ENCODE results near the gene PPP1R3A. TPM values are rescaled to one million over a fixed set of nuclear protein-coding genes. Genes with fewer than 3 reads are reported as not detected.
"Not testable (repeated sequence)": the region's sequence is repeated elsewhere in the genome, so short reads cannot be mapped to it uniquely, and the experiment has no call there.

Gene PPP1R3A, protein sequence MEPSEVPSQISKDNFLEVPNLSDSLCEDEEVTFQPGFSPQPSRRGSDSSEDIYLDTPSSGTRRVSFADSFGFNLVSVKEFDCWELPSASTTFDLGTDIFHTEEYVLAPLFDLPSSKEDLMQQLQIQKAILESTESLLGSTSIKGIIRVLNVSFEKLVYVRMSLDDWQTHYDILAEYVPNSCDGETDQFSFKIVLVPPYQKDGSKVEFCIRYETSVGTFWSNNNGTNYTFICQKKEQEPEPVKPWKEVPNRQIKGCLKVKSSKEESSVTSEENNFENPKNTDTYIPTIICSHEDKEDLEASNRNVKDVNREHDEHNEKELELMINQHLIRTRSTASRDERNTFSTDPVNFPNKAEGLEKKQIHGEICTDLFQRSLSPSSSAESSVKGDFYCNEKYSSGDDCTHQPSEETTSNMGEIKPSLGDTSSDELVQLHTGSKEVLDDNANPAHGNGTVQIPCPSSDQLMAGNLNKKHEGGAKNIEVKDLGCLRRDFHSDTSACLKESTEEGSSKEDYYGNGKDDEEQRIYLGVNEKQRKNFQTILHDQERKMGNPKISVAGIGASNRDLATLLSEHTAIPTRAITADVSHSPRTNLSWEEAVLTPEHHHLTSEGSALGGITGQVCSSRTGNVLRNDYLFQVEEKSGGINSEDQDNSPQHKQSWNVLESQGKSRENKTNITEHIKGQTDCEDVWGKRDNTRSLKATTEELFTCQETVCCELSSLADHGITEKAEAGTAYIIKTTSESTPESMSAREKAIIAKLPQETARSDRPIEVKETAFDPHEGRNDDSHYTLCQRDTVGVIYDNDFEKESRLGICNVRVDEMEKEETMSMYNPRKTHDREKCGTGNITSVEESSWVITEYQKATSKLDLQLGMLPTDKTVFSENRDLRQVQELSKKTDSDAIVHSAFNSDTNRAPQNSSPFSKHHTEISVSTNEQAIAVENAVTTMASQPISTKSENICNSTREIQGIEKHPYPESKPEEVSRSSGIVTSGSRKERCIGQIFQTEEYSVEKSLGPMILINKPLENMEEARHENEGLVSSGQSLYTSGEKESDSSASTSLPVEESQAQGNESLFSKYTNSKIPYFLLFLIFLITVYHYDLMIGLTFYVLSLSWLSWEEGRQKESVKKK
- not detected for polyA plus RNA-seq

DNA sequence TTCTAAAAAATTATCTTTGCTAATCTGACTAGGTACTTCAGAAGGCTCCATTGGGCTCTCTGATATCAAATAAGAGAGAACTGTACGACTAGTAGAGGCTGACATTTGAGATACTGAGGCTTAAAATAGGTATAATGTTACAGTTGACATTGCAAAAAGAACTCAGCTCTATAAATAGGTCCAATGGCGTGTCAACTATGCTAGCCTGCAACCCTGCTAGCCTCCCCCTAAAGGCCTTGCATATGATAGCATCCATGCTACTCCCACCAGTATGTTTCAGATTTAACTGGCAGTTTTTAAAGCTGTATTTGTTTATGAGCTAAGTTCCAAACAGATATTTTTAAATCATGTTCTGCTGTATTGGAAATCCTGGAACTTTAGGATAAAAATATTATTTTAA is at the start of gene PPP1R3A:
PPP1R3A (minus strand) TSS at position 64 of the 400 bp plus-strand sequence; CDS start at position 51, 13 bp downstream.
- Mint-ChIP-seq H3K4me1 (no peaks in the 10 kb centered on the region), H3K9me3 (peaks cover 0 to 13% (median 6%) of the 10 kb centered on the region in 6 donors), H3K36me3 (no peaks in the 10 kb centered on the region), H3K27me3 (ENCODE audit: low read depth in 3 of 3) (no peaks in the 10 kb centered on the region), H3K4me3 (no peak within 1 kb of the TSS), H3K27ac (no peak within 1 kb of the TSS)
- no peak for DNase-seq

DNA sequence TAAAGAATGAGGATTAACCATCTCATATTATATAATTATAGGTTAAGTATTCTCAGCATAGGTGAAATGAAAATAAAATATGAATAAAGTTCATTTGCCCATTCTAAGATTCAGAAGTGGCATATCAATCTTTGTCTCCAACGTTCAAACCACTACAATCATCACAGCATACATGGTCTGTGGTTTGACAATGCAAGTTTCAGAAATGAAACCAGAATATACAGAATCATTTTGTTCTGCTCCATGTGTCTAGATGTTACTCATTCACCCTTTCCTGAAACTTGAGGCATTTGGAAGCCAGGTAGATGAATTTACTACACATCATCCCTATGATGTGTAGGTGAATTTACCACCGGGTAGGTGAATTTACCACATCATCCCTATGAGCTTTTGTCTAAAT is 44.5 kb upstream of the PPP1R3A start:
- peaks cover 0 to 3% (median 0%) of the 10 kb centered on the region in 3 donors for H3K36me3 Mint-ChIP-seq
- no peak overlapping the region for H3K4me3 Mint-ChIP-seq
- no peaks in the 10 kb centered on the region for H3K4me1 Mint-ChIP-seq
- H3K27ac Mint-ChIP-seq = no peak overlapping the region
- H3K27me3 Mint-ChIP-seq (ENCODE audit: low read depth in 3 of 3) = no peaks in the 10 kb centered on the region
- DNase-seq = no peak
- H3K9me3 Mint-ChIP-seq = peaks cover 6 to 22% (median 12%) of the 10 kb centered on the region in 6 donors

DNA sequence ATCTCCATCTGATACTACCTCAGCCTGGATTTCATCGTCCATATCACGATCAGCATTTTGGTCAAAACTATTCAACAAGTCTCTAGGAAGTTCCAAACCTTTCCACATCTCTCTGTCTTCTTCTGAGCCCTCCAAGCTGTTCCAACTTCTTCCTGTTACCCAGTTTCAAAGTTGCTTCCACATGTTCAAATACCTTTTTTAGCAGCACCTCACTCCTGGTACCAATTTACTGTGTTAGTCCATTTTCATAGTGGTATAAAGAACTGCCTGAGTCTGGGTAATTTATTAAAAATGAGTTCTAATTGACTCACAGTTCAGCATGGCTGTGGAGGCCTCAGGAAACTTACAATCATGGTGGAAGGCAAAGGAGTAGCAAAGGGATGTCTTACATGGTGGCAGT is 41.1 kb upstream of the PPP1R3A start:
- peaks cover 0 to 1% (median 0%) of the 10 kb centered on the region in 3 donors for H3K27me3 Mint-ChIP-seq (ENCODE audit: low read depth in 3 of 3)
- H3K27ac Mint-ChIP-seq = no peak overlapping the region
- no peak overlapping the region for H3K4me3 Mint-ChIP-seq
- no peak for DNase-seq
- no peaks in the 10 kb centered on the region for H3K4me1 Mint-ChIP-seq
- H3K9me3 Mint-ChIP-seq = peaks cover 7 to 32% (median 13%) of the 10 kb centered on the region in 6 donors
- peaks cover 0 to 3% (median 0%) of the 10 kb centered on the region in 3 donors for H3K36me3 Mint-ChIP-seq

DNA sequence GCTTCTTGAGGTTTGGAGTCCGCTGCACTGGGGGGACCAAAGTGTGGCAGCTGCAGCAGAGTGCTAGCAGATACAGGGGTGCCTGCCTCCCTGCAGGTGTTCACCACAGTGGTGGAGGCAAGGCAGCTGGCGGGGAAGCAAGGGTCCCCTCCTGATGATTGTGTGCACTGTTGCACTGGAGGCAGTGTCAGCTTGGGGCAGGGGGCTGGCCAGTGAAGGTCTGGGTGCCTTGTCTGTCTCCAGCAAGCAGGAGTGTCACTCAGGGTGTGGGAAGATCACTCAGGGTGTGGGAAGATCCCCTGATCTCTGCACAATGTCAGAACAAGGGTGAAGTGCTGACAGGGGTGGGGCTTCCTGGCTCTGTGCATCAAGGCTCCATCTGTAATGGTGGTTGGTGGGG is 36.3 kb upstream of the PPP1R3A start:
- no peaks in the 10 kb centered on the region for H3K36me3 Mint-ChIP-seq
- no peak for DNase-seq
- no peaks in the 10 kb centered on the region for H3K4me1 Mint-ChIP-seq
- no peak overlapping the region for H3K4me3 Mint-ChIP-seq
- peaks cover 17 to 52% (median 29%) of the 10 kb centered on the region in 6 donors for H3K9me3 Mint-ChIP-seq
- no peak overlapping the region for H3K27ac Mint-ChIP-seq
- H3K27me3 Mint-ChIP-seq (ENCODE audit: low read depth in 3 of 3) = peaks cover 0 to 3% (median 0%) of the 10 kb centered on the region in 3 donors

DNA sequence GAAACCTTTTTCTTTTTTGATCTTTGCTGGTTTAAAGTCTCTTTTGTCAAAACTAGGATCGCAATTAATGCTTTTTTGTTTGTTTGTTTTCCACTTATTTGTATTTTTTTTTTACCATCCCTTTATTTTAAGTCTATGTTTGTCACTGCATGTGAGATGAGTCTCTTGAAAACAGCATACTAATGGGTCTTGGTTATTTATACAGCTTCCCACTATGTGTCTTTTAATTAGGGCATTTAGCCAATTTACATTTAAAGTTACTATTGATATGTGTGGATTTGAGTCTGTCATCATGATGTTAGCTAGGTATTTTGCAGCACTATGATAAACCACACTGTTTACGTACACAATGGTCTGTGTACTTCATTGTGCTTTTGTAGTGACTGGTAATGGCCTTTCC is 34.7 kb upstream of the PPP1R3A start:
- no peaks in the 10 kb centered on the region for H3K36me3 Mint-ChIP-seq
- H3K4me1 Mint-ChIP-seq = no peaks in the 10 kb centered on the region
- DNase-seq = no peak
- peaks cover 0 to 3% (median 0%) of the 10 kb centered on the region in 3 donors for H3K27me3 Mint-ChIP-seq (ENCODE audit: low read depth in 3 of 3)
- peaks cover 15 to 41% (median 25%) of the 10 kb centered on the region in 6 donors for H3K9me3 Mint-ChIP-seq
- H3K4me3 Mint-ChIP-seq = no peak overlapping the region
- no peak overlapping the region for H3K27ac Mint-ChIP-seq

DNA sequence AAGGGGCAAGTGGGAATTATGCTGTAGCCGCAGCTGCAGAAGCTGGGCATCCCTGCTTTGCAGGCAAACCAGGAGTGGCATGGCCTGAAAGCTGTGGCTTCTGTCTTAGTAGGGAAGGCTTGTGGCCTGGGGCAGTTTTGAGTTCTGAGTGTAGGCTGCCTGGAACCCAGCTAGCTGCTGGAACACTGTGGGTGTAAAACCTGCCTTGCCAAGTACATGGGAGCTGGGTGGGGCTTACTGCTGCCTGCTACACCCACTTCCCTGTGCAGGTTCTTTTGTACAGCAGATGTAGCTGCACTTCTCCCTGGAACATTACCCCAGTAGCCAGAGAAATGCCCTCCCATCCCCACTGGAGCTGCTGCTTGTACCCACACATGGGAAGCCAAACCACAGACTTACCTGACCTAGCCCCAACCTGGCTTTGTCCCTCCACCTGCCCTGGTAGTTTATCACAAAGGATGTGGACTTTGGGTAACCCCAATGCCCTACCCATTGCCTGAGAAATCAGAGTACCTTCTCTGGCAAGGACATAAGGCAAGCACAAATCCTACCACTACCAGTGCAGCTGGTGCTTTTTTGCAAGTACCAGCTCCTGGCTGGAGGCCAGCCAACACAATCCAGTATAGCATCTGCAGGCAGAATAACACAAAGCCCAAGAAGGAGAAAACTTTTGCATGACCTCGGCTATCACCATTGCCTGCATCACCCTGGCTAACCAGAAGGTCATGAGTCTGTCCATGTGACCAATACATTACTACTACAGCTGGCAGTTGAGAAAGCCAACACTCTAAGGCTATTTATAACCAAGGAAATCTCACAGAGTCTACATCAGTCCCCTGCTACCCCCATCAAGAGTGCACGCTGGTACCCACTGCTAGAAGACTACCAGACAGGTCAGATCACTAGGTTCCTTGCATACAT is 26.5 kb upstream of the PPP1R3A start:
- no peaks in the 10 kb centered on the region for H3K36me3 Mint-ChIP-seq
- H3K4me1 Mint-ChIP-seq = no peaks in the 10 kb centered on the region
- H3K9me3 Mint-ChIP-seq = peaks cover 0 to 5% (median 2%) of the 10 kb centered on the region in 6 donors
- no peak for DNase-seq
- H3K27ac Mint-ChIP-seq = no peak overlapping the region
- H3K4me3 Mint-ChIP-seq = no peak overlapping the region
- H3K27me3 Mint-ChIP-seq (ENCODE audit: low read depth in 3 of 3) = no peaks in the 10 kb centered on the region

DNA sequence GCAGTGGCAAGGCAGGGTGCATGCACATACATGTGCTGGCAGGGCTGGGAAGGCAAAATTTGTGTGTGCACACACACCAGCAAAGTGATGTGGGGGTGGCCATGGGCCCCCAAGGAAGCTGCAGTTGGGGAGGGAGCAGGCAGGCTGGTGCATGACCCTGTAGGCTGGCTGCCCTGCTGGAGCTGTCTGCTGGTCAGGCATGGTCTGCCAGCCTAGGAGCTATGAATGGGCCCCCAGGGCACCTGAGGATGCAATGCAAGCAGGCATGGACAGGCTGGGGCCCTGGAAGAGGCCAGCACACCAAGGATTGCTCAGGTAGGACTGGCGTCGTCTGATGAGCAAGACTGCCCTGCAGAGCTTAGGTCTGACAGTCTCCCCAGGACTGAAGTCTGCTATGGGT is 18.2 kb upstream of the PPP1R3A start:
- H3K9me3 Mint-ChIP-seq = peaks cover 4 to 21% (median 15%) of the 10 kb centered on the region in 6 donors
- H3K36me3 Mint-ChIP-seq = no peaks in the 10 kb centered on the region
- no peaks in the 10 kb centered on the region for H3K4me1 Mint-ChIP-seq
- H3K4me3 Mint-ChIP-seq = no peak overlapping the region
- DNase-seq = no peak
- no peak overlapping the region for H3K27ac Mint-ChIP-seq
- H3K27me3 Mint-ChIP-seq (ENCODE audit: low read depth in 3 of 3) = peaks cover 0 to 1% (median 0%) of the 10 kb centered on the region in 3 donors

DNA sequence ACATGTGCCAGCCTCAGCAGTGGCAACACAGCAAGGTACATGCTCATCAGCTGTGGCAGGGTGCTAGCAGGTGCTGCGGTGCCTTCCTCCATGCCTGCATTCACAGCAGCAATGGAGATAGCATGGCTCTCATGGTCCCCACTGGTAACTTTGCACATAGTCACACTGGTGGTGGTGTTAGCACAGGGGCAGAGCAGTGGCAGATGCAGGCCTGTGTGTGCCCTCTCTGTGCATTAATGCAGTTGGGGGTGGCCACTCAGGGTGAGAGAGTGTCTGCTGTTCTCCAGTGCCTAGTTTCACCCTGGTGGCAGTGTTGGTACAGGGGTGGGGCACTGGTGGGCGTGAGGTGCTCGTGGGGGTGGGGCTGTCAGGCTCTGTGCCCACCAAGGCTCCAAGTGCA is 17.7 kb upstream of the PPP1R3A start:
- H3K4me3 Mint-ChIP-seq = no peak overlapping the region
- peaks cover 0 to 1% (median 0%) of the 10 kb centered on the region in 3 donors for H3K27me3 Mint-ChIP-seq (ENCODE audit: low read depth in 3 of 3)
- no peak for DNase-seq
- no peak overlapping the region for H3K27ac Mint-ChIP-seq
- peaks cover 4 to 25% (median 15%) of the 10 kb centered on the region in 6 donors for H3K9me3 Mint-ChIP-seq
- no peaks in the 10 kb centered on the region for H3K36me3 Mint-ChIP-seq
- no peaks in the 10 kb centered on the region for H3K4me1 Mint-ChIP-seq

DNA sequence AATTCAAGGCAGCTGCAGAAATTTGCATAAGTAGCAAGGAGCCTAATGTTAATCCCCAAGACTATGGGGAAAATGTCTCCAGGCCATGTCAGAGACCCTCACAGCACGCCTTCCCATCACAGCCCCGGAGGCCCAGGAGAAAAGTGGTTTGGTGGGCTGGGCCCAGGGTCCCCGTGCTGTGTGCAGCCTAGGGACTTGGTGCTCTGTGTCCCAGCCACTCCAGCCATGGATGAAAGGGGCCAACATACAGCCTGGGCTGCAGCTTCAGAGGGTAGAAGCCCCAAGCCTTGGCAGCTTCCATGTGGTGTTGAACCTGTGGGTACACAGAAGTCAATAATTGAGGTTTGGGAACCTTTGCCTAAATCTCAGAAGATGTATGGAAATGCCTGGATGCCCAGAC is 10.6 kb upstream of the PPP1R3A start:
- not testable (repeated sequence) for H3K4me3 Mint-ChIP-seq; H3K36me3 Mint-ChIP-seq; H3K4me1 Mint-ChIP-seq; DNase-seq; H3K27me3 Mint-ChIP-seq (ENCODE audit: low read depth in 3 of 3); H3K27ac Mint-ChIP-seq
- peaks cover 11 to 40% (median 16%) of the 10 kb centered on the region in 6 donors for H3K9me3 Mint-ChIP-seq

DNA sequence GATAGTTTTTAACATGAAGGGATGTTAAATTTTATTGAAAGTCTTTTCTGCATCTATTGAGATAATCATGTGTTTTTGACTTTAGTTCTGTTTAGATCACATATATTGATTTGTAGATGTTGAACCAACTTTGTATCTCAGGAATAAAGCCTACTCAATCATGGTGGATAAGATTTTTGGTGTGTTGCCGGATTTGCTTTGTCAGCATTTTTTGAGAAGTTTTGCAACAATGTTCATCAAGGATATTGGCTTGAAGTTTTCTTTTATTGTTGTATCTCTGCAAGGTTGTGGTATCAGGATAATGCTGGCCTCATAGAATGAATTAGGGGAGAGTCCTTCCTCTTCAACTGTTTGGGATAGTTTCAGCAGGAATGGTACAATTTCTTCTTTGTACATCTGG is 9.3 kb upstream of the PPP1R3A start:
- no peaks in the 10 kb centered on the region for H3K4me1 Mint-ChIP-seq
- H3K9me3 Mint-ChIP-seq = peaks cover 7 to 40% (median 13%) of the 10 kb centered on the region in 6 donors
- no peak overlapping the region for H3K4me3 Mint-ChIP-seq
- H3K27ac Mint-ChIP-seq = no peak overlapping the region
- H3K36me3 Mint-ChIP-seq = no peaks in the 10 kb centered on the region
- no peaks in the 10 kb centered on the region for H3K27me3 Mint-ChIP-seq (ENCODE audit: low read depth in 3 of 3)
- DNase-seq = no peak

DNA sequence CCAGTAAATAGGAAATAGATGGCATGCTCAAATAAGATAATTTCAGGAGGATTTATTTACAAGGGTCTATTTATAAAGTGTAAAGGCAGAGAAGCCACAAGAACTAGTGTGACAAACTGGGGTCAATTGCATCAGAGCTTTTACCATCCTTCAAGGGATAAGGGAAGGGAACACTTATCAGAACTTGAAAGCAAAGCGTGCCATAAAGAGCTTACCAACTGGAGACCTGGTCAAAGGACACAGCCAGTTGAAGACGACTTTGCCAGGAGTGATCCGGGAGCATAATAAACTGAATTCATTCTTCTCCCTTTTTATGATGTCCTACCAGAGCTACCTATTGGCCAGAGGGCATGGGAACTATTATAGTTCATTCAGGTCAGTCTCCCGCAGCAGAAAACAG is 3.2 kb upstream of the PPP1R3A start:
- Mint-ChIP-seq H3K27me3 (ENCODE audit: low read depth in 3 of 3) (no peaks in the 10 kb centered on the region), H3K4me3 (no peak overlapping the region), H3K4me1 (no peaks in the 10 kb centered on the region), H3K9me3 (peaks cover 0 to 14% (median 5%) of the 10 kb centered on the region in 6 donors), H3K36me3 (no peaks in the 10 kb centered on the region), H3K27ac (no peak overlapping the region)
- no peak for DNase-seq

DNA sequence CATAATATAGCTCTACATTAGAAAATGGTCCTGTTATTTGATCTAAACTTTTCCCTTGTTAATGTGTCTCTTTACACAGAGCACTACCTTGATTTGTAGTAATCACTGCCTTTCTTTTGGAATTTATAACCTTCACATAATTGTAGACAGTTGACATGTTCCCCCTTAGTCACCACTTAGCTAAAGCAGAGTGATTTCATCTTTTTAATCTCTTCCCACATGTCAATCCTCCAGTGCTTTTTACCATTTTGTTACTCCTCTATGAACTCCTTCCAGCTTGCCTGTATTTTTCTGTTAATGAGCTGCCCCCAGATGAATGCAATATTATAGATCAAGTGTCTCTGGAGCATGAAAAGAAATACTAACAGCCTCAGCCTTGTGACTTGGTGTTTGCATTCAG is 2.6 kb upstream of the PPP1R3A start:
- Mint-ChIP-seq H3K27ac (no peak overlapping the region), H3K27me3 (ENCODE audit: low read depth in 3 of 3) (no peaks in the 10 kb centered on the region), H3K4me3 (no peak overlapping the region), H3K9me3 (peaks cover 0 to 14% (median 5%) of the 10 kb centered on the region in 6 donors), H3K36me3 (no peaks in the 10 kb centered on the region), H3K4me1 (no peaks in the 10 kb centered on the region)
- no peak for DNase-seq

DNA sequence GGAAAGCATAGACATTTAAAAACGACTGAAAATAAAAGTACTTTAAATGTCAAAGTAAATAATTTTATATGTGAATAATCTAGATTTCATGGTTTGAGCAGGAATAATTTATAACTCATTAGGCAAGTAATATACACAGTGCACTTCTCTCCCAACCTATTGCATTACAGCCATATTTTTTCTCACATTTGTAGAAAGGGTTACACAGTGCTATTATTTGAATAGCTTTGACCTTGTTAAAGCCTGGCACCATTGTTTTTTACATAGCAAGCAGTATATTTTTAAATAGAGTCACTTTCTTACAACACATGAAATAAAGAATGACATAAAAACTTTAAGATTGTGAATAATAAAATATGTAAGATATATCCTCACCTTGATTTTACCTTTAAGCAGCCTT is 969 bp downstream of the PPP1R3A start:
- no peaks in the 10 kb centered on the region for H3K27me3 Mint-ChIP-seq (ENCODE audit: low read depth in 3 of 3)
- H3K27ac Mint-ChIP-seq = no peak overlapping the region
- no peak for DNase-seq
- H3K4me3 Mint-ChIP-seq = no peak overlapping the region
- H3K4me1 Mint-ChIP-seq = no peaks in the 10 kb centered on the region
- peaks cover 0 to 13% (median 5%) of the 10 kb centered on the region in 6 donors for H3K9me3 Mint-ChIP-seq
- H3K36me3 Mint-ChIP-seq = no peaks in the 10 kb centered on the region
